ENCODE data around the gene SLC25A53.

DNA sequence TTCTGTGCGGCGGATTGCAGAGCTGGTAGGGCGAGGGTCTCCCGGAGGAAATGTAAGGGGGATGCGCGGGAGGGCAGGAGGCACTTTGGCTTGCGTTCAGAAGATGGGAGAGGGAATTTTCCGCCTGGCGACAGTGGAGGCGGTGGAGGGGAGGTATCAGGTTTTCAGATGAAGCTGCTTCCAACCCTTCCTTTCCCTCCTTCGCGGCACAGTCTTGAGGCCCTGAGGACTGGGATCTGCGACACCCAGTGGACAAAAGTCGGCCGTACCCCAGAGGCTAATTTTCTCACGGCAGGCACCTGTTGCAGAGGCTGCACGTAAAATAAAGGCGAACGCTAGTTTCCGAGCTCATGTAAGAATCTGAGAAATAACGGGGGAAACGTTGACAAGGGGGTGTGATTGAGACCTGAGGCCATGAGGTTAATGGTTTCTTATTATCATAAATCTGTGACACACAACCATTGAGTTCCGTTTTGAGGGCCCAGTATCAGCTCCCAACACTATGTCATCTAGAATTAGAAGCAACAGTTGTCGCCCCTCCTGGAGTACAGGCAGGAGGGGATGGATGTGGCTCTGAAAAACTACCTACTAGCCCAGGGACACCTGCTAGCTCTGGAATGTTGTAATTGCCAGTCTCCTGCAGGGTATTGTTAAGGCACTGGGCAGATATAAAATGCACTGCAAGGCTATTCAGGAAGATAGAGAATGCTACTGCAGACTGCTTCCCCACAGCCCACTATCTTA, 43.4 kb downstream of the SLC25A53 start:
- TF ChIP-seq, protein P1, sequence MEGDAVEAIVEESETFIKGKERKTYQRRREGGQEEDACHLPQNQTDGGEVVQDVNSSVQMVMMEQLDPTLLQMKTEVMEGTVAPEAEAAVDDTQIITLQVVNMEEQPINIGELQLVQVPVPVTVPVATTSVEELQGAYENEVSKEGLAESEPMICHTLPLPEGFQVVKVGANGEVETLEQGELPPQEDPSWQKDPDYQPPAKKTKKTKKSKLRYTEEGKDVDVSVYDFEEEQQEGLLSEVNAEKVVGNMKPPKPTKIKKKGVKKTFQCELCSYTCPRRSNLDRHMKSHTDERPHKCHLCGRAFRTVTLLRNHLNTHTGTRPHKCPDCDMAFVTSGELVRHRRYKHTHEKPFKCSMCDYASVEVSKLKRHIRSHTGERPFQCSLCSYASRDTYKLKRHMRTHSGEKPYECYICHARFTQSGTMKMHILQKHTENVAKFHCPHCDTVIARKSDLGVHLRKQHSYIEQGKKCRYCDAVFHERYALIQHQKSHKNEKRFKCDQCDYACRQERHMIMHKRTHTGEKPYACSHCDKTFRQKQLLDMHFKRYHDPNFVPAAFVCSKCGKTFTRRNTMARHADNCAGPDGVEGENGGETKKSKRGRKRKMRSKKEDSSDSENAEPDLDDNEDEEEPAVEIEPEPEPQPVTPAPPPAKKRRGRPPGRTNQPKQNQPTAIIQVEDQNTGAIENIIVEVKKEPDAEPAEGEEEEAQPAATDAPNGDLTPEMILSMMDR (IDR thresholded peaks at IDR 0.05): peak; percentile 23 to 59 (median 40)
- no peak for TF ChIP-seq POLR2A (IDR thresholded peaks at IDR 0.05)

All from heart left ventricle (tissue), 13 donors.